HEK293 (cell line): Measurements from ENCODE around the gene ABI3BP.

Experiments used
- CTCF ChIA-PET: fragments of 350-600 bp; formaldehyde crosslinking; extraction: SDS; loops from one replicate; lab custom pipeline; 2021; ENCODE audit warnings: antibody characterized with exemption; lab: Yijun Ruan, JAX
- POLR2A ChIA-PET: fragments of 300-600 bp; formaldehyde crosslinking; extraction: SDS; loops from one replicate; lab custom pipeline; 2020; ENCODE audit warnings: antibody characterized with exemption, inconsistent platforms; lab: Yijun Ruan, JAX
- H3K27ac ChIP-seq: fragments of 200-500 bp; sonication (Bioruptor generic); 2 replicates; pipeline ENCODE4 v1.5.1; 2014; ENCODE audit warnings: low read depth, low read length, control low read depth, inconsistent platforms; ENCODE audit errors: extremely low read depth
- H3K36me3 ChIP-seq, 2 experiments: fragments of 200-500 bp in 1 of 2; sonication (Bioruptor generic) in 1 of 2; 1 replicate in 1 of 2; 2 replicates in 1 of 2; pipeline ENCODE4 v1.5.1; 2014 to 2017; ENCODE audit warnings: inconsistent platforms in 2 of 2, low read length in 2 of 2; ENCODE audit not compliant: control insufficient read depth in 2 of 2, insufficient read depth in 1 of 2
- H3K4me1 ChIP-seq: fragments of 200-500 bp; sonication (Bioruptor generic); 2 replicates; pipeline ENCODE4 v1.5.1; 2014; ENCODE audit warnings: mild to moderate bottlenecking, low read length, inconsistent platforms; ENCODE audit not compliant: control insufficient read depth, insufficient read depth
- H3K4me3 ChIP-seq: 2 replicates; pipeline ENCODE4 v1.5.1; 2011; ENCODE audit warnings: low read depth, mild to moderate bottlenecking, control low read depth, low read length, moderate library complexity
- H3K9me3 ChIP-seq: fragments of 200-500 bp; sonication (Bioruptor generic); 2 replicates; pipeline ENCODE4 v1.5.1; 2014; ENCODE audit warnings: low read depth, low read length, inconsistent platforms; ENCODE audit not compliant: control insufficient read depth, insufficient read depth
- CTCF ChIP-seq: fragments of 450-650 bp; formaldehyde crosslinking; IDR thresholded peaks from 2 replicates; pipeline ENCODE4 v1.5.1; 2016; ENCODE audit warnings: missing biosample characterization, missing genetic modification characterization
- MEIS1 ChIP-seq: sonication (generic); formaldehyde crosslinking; IDR thresholded peaks from 2 replicates; pipeline ENCODE4 v1.8.1; 2022; ENCODE audit warnings: missing genetic modification reagents, mild to moderate bottlenecking, borderline replicate concordance
- MYNN ChIP-seq: fragments of 450-650 bp; formaldehyde crosslinking; IDR thresholded peaks from 2 replicates; pipeline ENCODE4 v1.5.1; 2016; ENCODE audit warnings: missing biosample characterization, missing genetic modification characterization, borderline replicate concordance
- TSHZ1 ChIP-seq: fragments of 450-650 bp; formaldehyde crosslinking; IDR thresholded peaks from 2 replicates; pipeline ENCODE4 v1.5.1; 2016; ENCODE audit warnings: missing biosample characterization, missing genetic modification characterization, borderline replicate concordance
- ZBTB17 ChIP-seq: fragments of 450-650 bp; formaldehyde crosslinking; IDR thresholded peaks from 2 replicates; pipeline ENCODE4 v1.5.1; 2016; ENCODE audit warnings: missing biosample characterization, missing genetic modification characterization
- ZFP69B ChIP-seq: fragments of 450-650 bp; formaldehyde crosslinking; IDR thresholded peaks from 2 replicates; pipeline ENCODE4 v1.5.1; 2016; ENCODE audit warnings: missing biosample characterization, missing genetic modification characterization
- ZNF132 ChIP-seq: fragments of 450-650 bp; formaldehyde crosslinking; IDR thresholded peaks from 2 replicates; pipeline ENCODE4 v1.5.1; 2017; ENCODE audit warnings: missing biosample characterization, missing genetic modification characterization, borderline replicate concordance
- ZNF133 ChIP-seq: fragments of 450-650 bp; formaldehyde crosslinking; IDR thresholded peaks from 2 replicates; pipeline ENCODE4 v1.5.1; 2016; ENCODE audit warnings: missing biosample characterization, missing genetic modification characterization
- ZNF169 ChIP-seq: fragments of 450-650 bp; formaldehyde crosslinking; IDR thresholded peaks from 2 replicates; pipeline ENCODE4 v1.5.1; 2016; ENCODE audit warnings: missing biosample characterization, missing genetic modification characterization
- ZNF221 ChIP-seq: fragments of 450-650 bp; formaldehyde crosslinking; IDR thresholded peaks from 2 replicates; pipeline ENCODE4 v1.5.1; 2017; ENCODE audit warnings: missing biosample characterization, missing genetic modification characterization, borderline replicate concordance
- ZNF280D ChIP-seq: fragments of 450-650 bp; formaldehyde crosslinking; IDR thresholded peaks from 2 replicates; pipeline ENCODE4 v1.5.1; 2016; ENCODE audit warnings: missing biosample characterization, missing genetic modification characterization
- ZNF416 ChIP-seq: fragments of 450-650 bp; formaldehyde crosslinking; IDR thresholded peaks from 2 replicates; pipeline ENCODE4 v1.5.1; 2016; ENCODE audit warnings: missing biosample characterization, missing genetic modification characterization
- ZNF558 ChIP-seq: fragments of 450-650 bp; formaldehyde crosslinking; IDR thresholded peaks from 2 replicates; pipeline ENCODE4 v1.5.1; 2016; ENCODE audit warnings: missing biosample characterization, missing genetic modification characterization
- ZNF561 ChIP-seq: fragments of 450-650 bp; IDR thresholded peaks from 2 replicates; pipeline ENCODE4 v1.5.1; 2018; ENCODE audit warnings: missing biosample characterization, missing genetic modification characterization, borderline replicate concordance
- ZNF585B ChIP-seq: fragments of 450-650 bp; formaldehyde crosslinking; IDR thresholded peaks from 2 replicates; pipeline ENCODE4 v1.5.1; 2016; ENCODE audit warnings: missing biosample characterization, missing genetic modification characterization
- TF ChIP-seq, protein P1 (sequence below): fragments of 450-650 bp; formaldehyde crosslinking; IDR thresholded peaks from 2 replicates; pipeline ENCODE4 v1.5.1; 2017; ENCODE audit warnings: missing biosample characterization, missing genetic modification characterization
- TF ChIP-seq, protein P2 (sequence below): fragments of 450-650 bp; formaldehyde crosslinking; IDR thresholded peaks from 2 replicates; pipeline ENCODE4 v1.5.1; 2016; ENCODE audit warnings: missing biosample characterization, missing genetic modification characterization
- TF ChIP-seq, protein P3 (sequence below): fragments of 450-650 bp; formaldehyde crosslinking; IDR thresholded peaks from 2 replicates; pipeline ENCODE4 v1.5.1; 2016; ENCODE audit warnings: missing biosample characterization, missing genetic modification characterization
- TF ChIP-seq, protein P4 (sequence below): fragments of 450-650 bp; formaldehyde crosslinking; IDR thresholded peaks from 2 replicates; pipeline ENCODE4 v1.5.1; 2016; ENCODE audit warnings: missing biosample characterization, missing genetic modification characterization
- TF ChIP-seq, protein P5 (sequence below): fragments of 450-650 bp; formaldehyde crosslinking; IDR thresholded peaks from 2 replicates; pipeline ENCODE4; 2016; ENCODE audit warnings: missing biosample characterization, missing genetic modification characterization

Gene ABI3BP

DNA sequence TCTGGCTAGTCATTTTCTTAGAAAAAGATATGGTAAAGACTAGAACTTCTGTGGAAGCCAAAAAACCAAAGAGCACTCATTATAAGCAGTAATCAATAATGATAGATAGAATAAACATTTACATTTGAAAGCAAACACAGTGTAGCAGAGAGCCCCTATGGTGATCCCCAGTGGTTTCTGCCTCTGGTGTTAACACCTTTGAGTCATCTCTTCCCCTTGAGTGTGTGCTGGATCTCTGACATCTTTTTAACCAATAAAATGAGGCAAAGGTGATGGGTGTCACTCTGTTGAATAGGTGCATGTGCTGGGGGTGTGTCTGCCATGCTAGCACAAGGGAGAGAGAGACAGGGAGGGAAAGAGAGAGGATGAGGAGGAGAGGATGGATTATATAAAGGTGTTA lies 162.3 kb downstream of the ABI3BP start:
- POLR2A ChIA-PET: no interaction called here
- Histone ChIP-seq H3K4me1 (no peaks in the 10 kb centered on the region), H3K27ac (no peak overlapping the region), H3K36me3 (no peaks in the 10 kb centered on the region), H3K9me3 (no peaks in the 10 kb centered on the region), H3K4me3 (no peak overlapping the region)
- CTCF ChIA-PET: no interaction called here
- no peak for TF ChIP-seq ZNF221 (tag by site-specific recombination)
- no peak for TF ChIP-seq MYNN (tag by site-specific recombination)
- TF ChIP-seq ZFP69B: no peak
- TF ChIP-seq MEIS1: no peak
- TF ChIP-seq ZNF132: no peak
- TF ChIP-seq, protein P1, sequence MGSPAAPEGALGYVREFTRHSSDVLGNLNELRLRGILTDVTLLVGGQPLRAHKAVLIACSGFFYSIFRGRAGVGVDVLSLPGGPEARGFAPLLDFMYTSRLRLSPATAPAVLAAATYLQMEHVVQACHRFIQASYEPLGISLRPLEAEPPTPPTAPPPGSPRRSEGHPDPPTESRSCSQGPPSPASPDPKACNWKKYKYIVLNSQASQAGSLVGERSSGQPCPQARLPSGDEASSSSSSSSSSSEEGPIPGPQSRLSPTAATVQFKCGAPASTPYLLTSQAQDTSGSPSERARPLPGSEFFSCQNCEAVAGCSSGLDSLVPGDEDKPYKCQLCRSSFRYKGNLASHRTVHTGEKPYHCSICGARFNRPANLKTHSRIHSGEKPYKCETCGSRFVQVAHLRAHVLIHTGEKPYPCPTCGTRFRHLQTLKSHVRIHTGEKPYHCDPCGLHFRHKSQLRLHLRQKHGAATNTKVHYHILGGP (tag by site-specific recombination): no peak
- no peak for TF ChIP-seq CTCF (tag by site-specific recombination)
- TF ChIP-seq ZNF280D (tag by site-specific recombination): no peak
- TF ChIP-seq ZBTB17: no peak
- no peak for TF ChIP-seq ZNF416 (tag by site-specific recombination)
- TF ChIP-seq ZNF558: no peak
- TF ChIP-seq ZNF561 (tag by site-specific recombination): no peak
- no peak for TF ChIP-seq ZNF169 (tag by site-specific recombination)

GRCh38 chr3:100825574-100825973 lies 167.6 kb downstream of the ABI3BP start:
- CTCF ChIA-PET: no interaction called here
- H3K4me3 ChIP-seq: no peak overlapping the region
- TF ChIP-seq, protein P2, sequence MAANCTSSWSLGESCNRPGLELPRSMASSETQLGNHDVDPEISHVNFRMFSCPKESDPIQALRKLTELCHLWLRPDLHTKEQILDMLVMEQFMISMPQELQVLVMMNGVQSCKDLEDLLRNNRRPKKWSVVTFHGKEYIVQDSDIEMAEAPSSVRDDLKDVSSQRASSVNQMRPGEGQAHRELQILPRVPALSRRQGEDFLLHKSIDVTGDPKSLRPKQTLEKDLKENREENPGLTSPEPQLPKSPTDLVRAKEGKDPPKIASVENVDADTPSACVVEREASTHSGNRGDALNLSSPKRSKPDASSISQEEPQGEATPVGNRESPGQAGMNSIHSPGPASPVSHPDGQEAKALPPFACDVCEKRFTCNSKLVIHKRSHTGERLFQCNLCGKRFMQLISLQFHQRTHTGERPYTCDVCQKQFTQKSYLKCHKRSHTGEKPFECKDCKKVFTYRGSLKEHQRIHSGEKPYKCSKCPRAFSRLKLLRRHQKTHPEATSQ (tag by site-specific recombination): no peak
- TF ChIP-seq, protein P3, sequence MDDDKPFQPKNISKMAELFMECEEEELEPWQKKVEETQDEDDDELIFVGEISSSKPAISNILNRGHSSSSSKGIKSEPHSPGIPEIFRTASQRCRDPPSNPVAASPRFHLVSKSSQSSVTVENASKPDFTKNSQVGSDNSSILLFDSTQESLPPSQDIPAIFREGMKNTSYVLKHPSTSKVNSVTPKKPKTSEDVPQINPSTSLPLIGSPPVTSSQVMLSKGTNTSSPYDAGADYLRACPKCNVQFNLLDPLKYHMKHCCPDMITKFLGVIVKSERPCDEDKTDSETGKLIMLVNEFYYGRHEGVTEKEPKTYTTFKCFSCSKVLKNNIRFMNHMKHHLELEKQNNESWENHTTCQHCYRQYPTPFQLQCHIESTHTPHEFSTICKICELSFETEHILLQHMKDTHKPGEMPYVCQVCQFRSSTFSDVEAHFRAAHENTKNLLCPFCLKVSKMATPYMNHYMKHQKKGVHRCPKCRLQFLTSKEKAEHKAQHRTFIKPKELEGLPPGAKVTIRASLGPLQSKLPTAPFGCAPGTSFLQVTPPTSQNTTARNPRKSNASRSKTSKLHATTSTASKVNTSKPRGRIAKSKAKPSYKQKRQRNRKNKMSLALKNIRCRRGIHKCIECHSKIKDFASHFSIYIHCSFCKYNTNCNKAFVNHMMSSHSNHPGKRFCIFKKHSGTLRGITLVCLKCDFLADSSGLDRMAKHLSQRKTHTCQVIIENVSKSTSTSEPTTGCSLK (tag by site-specific recombination): no peak
- TF ChIP-seq, protein P4, sequence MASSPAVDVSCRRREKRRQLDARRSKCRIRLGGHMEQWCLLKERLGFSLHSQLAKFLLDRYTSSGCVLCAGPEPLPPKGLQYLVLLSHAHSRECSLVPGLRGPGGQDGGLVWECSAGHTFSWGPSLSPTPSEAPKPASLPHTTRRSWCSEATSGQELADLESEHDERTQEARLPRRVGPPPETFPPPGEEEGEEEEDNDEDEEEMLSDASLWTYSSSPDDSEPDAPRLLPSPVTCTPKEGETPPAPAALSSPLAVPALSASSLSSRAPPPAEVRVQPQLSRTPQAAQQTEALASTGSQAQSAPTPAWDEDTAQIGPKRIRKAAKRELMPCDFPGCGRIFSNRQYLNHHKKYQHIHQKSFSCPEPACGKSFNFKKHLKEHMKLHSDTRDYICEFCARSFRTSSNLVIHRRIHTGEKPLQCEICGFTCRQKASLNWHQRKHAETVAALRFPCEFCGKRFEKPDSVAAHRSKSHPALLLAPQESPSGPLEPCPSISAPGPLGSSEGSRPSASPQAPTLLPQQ (tag by site-specific recombination): no peak
- TF ChIP-seq, protein P5, sequence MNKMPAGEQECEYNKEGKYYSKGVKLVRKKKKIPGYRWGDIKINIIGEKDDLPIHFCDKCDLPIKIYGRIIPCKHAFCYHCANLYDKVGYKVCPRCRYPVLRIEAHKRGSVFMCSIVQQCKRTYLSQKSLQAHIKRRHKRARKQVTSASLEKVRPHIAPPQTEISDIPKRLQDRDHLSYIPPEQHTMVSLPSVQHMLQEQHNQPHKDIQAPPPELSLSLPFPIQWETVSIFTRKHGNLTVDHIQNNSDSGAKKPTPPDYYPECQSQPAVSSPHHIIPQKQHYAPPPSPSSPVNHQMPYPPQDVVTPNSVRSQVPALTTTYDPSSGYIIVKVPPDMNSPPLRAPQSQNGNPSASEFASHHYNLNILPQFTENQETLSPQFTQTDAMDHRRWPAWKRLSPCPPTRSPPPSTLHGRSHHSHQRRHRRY: no peak
- TF ChIP-seq ZNF133 (no peak), TSHZ1 (tag by site-specific recombination) (no peak), ZNF585B (tag by site-specific recombination) (no peak)

More at GRCh38 chr3:100825574-100825973, 167.6 kb downstream of the ABI3BP start:
- POLR2A ChIA-PET: no interaction called here
- Histone ChIP-seq H3K4me1 (no peaks in the 10 kb centered on the region), H3K9me3 (no peaks in the 10 kb centered on the region), H3K27ac (no peak overlapping the region), H3K36me3 (no peaks in the 10 kb centered on the region)
